NT2/D1 (cell line): Measurements from ENCODE around the gene RBFOX2.

Source experiments
- DNase-seq: peaks from one replicate; pipeline ENCODE4 v3.0.0-alpha.2; 2011; ENCODE audit warnings: low read depth, low spot score
- H3K27me3 ChIP-seq: 2 replicates; pipeline ENCODE4 v1.6.0; 2011; ENCODE audit warnings: mild to moderate bottlenecking; ENCODE audit not compliant: insufficient read length, insufficient read depth
- H3K36me3 ChIP-seq: 2 replicates; pipeline ENCODE4 v1.6.1; 2011; ENCODE audit warnings: mild to moderate bottlenecking, low read length, mixed read lengths; ENCODE audit not compliant: insufficient read depth, insufficient read length
- H3K4me1 ChIP-seq: 2 replicates; pipeline ENCODE4 v1.5.1; 2011; ENCODE audit not compliant: insufficient read depth, insufficient read length
- H3K4me3 ChIP-seq: 2 replicates; pipeline ENCODE4 v1.5.1; 2011; ENCODE audit warnings: low read depth; ENCODE audit not compliant: insufficient read length
- H3K9ac ChIP-seq: 2 replicates; pipeline ENCODE4 v1.6.0; 2011; ENCODE audit warnings: low read depth; ENCODE audit not compliant: insufficient read length
- H3K9me3 ChIP-seq: 2 replicates; pipeline ENCODE4 v1.5.1; 2011; ENCODE audit warnings: mild to moderate bottlenecking, low read length; ENCODE audit not compliant: insufficient read depth
- SUZ12 ChIP-seq: IDR thresholded peaks from 2 replicates; pipeline ENCODE4 v1.6.1; 2011; ENCODE audit not compliant: insufficient read length, insufficient read depth; ENCODE audit errors: extremely low read depth
- YY1 ChIP-seq: IDR thresholded peaks from 2 replicates; pipeline ENCODE4 v1.6.1; 2011; ENCODE audit not compliant: insufficient read length, insufficient read depth
- ZNF274 ChIP-seq: IDR thresholded peaks from 2 replicates; pipeline ENCODE4 v1.6.1; 2011; ENCODE audit warnings: mild to moderate bottlenecking, low read depth, low read length

The RBFOX2 gene

GRCh38 chr22:36014546-36015074 is 14.0 kb downstream of the RBFOX2 start:
- H3K9ac ChIP-seq: no peak overlapping the region
- no peaks in the 10 kb centered on the region for H3K36me3 ChIP-seq
- H3K4me3 ChIP-seq: no peak overlapping the region
- TF ChIP-seq YY1: no peak
- no peak for DNase-seq
- no peaks in the 10 kb centered on the region for H3K27me3 ChIP-seq
- H3K9me3 ChIP-seq: no peaks in the 10 kb centered on the region
- H3K4me1 ChIP-seq: no peaks in the 10 kb centered on the region

GRCh38 chr22:36012332-36012731 is 16.3 kb downstream of the RBFOX2 start:
- H3K9ac ChIP-seq: no peak overlapping the region
- no peak overlapping the region for H3K4me3 ChIP-seq
- no peaks in the 10 kb centered on the region for H3K36me3 ChIP-seq
- no peak for TF ChIP-seq ZNF274
- no peak for TF ChIP-seq SUZ12
- TF ChIP-seq YY1: no peak
- H3K9me3 ChIP-seq: no peaks in the 10 kb centered on the region
- DNase-seq: no peak
- no peaks in the 10 kb centered on the region for H3K4me1 ChIP-seq
- no peaks in the 10 kb centered on the region for H3K27me3 ChIP-seq

- no peaks in the 10 kb centered on the region for H3K27me3 ChIP-seq
- H3K9ac ChIP-seq: no peak overlapping the region
- TF ChIP-seq SUZ12 (no peak), YY1 (no peak), ZNF274 (no peak)
- no peaks in the 10 kb centered on the region for H3K9me3 ChIP-seq
- no peaks in the 10 kb centered on the region for H3K36me3 ChIP-seq
- no peak overlapping the region for H3K4me3 ChIP-seq
- H3K4me1 ChIP-seq: no peaks in the 10 kb centered on the region
- DNase-seq: no peak
These were observed 17.7 kb downstream of the RBFOX2 start for GRCh38 chr22:36010882-36011281.

- Histone ChIP-seq H3K9ac (no peak overlapping the region), H3K4me1 (no peaks in the 10 kb centered on the region), H3K27me3 (no peaks in the 10 kb centered on the region), H3K36me3 (no peaks in the 10 kb centered on the region), H3K4me3 (no peak overlapping the region), H3K9me3 (no peaks in the 10 kb centered on the region)
- no peak for DNase-seq
- TF ChIP-seq YY1 (no peak), ZNF274 (no peak), SUZ12 (no peak)
These were observed 18.5 kb downstream of the RBFOX2 start for GRCh38 chr22:36010090-36010489.

GRCh38 chr22:36009085-36009484 is 19.5 kb downstream of the RBFOX2 start:
- no peak for DNase-seq
- Histone ChIP-seq H3K27me3 (no peaks in the 10 kb centered on the region), H3K4me3 (no peak overlapping the region), H3K9me3 (no peaks in the 10 kb centered on the region), H3K4me1 (no peaks in the 10 kb centered on the region), H3K36me3 (no peaks in the 10 kb centered on the region), H3K9ac (no peak overlapping the region)
- TF ChIP-seq SUZ12 (no peak), ZNF274 (no peak), YY1 (no peak)

- no peaks in the 10 kb centered on the region for H3K4me1 ChIP-seq
- no peaks in the 10 kb centered on the region for H3K36me3 ChIP-seq
- no peak overlapping the region for H3K4me3 ChIP-seq
- no peaks in the 10 kb centered on the region for H3K27me3 ChIP-seq
- TF ChIP-seq YY1 (no peak), SUZ12 (no peak), ZNF274 (no peak)
- no peak for DNase-seq
- H3K9me3 ChIP-seq: no peaks in the 10 kb centered on the region
- no peak overlapping the region for H3K9ac ChIP-seq
These were observed 20.1 kb downstream of the RBFOX2 start for GRCh38 chr22:36008565-36008964.

- Histone ChIP-seq H3K4me3 (no peak overlapping the region), H3K9me3 (no peaks in the 10 kb centered on the region), H3K4me1 (no peaks in the 10 kb centered on the region), H3K9ac (no peak overlapping the region), H3K27me3 (no peaks in the 10 kb centered on the region), H3K36me3 (no peaks in the 10 kb centered on the region)
- TF ChIP-seq ZNF274: no peak
- no peak for TF ChIP-seq SUZ12
- TF ChIP-seq YY1: no peak
- DNase-seq: no peak
These were observed 20.5 kb downstream of the RBFOX2 start for GRCh38 chr22:36008131-36008530.
